GM12873 (cell line): ENCODE measurements around the gene QRFP.

ENCODE experiments used
- CTCF ChIP-seq: IDR thresholded peaks from 2 replicates; pipeline ENCODE4 v1.5.1; 2012; ENCODE audit warnings: low read depth, mild to moderate bottlenecking, moderate library complexity, low read length, control low read depth; ENCODE audit not compliant: insufficient read depth; ENCODE audit errors: missing control alignments

QRFP gene

GRCh38 chr9:130931508-130932254 lies 35.1 kb upstream of the QRFP start:
- TF ChIP-seq CTCF = no peak

- TF ChIP-seq CTCF = no peak
Measured at GRCh38 chr9:130930804-130931349, 34.3 kb upstream of the QRFP start.

- TF ChIP-seq CTCF = no peak
Measured at GRCh38 chr9:130930132-130930803, 33.7 kb upstream of the QRFP start.

- no peak for TF ChIP-seq CTCF
Measured at GRCh38 chr9:130929571-130930038, 33.0 kb upstream of the QRFP start.

GRCh38 chr9:130927995-130928900 lies 31.6 kb upstream of the QRFP start:
- TF ChIP-seq CTCF = no peak

- no peak for TF ChIP-seq CTCF
Measured at GRCh38 chr9:130927338-130927737, 30.7 kb upstream of the QRFP start.

- TF ChIP-seq CTCF = no peak
Measured at GRCh38 chr9:130925050-130925678, 28.6 kb upstream of the QRFP start.
